Subcutaneous adipose tissue (tissue), 4 donors: Measurements from ENCODE around the gene HPN. TPM values are rescaled to one million over a fixed set of nuclear protein-coding genes. Genes with fewer than 3 reads are reported as not detected.

Source experiments
- total RNA-seq, 4 donors: library from RNA; depleted of rRNA; stranded (reverse); fragments of >200 nt; gene quantifications; one replicate each; pipeline ENCODE4 v1.1.0, GENCODE V29; 2016
- TF ChIP-seq, protein P1 (sequence below): fragments of 450-650 bp; IDR thresholded peaks from one replicate; pipeline ENCODE4 v1.5.1; 2016; ENCODE audit warnings: low read depth, mild to moderate bottlenecking, control low read depth, antibody characterized with exemption, moderate library complexity

HPN gene
- total RNA-seq, 4 donors from 2014 or later, result 0.17 to 3.8 (median 1.4) TPM

DNA sequence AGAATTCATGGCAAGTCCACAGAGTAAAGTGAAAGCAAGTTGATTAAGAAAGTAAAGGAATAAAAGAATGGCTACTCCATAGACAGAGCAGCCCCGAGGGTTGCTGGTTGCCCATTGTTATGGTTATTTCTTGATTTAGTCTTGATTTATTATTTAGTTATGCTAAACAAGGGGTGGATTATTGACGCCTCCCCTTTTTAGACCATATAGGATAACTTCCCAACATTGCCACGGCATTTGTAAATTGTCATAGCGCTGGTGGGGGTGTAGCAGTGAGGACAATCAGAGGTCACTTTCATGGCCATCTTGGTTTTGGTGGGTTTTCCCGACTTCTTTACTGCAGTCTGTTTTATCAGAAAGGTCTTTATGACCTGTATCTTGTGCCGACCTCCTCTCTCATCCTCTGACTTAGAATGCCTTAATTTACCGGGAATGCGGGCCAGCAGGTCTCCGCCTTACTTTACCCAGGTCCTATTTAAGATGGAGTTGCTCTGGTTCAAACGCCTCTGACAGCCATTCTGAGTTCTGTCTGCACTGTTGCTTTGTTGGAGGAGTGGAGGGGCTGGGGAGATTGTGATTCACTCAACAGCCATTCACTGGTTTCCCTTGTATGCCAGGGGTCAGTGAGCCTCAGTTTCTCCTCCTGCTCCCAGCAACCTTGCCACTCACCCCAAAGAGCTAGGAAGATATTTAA lies 27.6 kb downstream of the HPN start:
- TF ChIP-seq, protein P1, sequence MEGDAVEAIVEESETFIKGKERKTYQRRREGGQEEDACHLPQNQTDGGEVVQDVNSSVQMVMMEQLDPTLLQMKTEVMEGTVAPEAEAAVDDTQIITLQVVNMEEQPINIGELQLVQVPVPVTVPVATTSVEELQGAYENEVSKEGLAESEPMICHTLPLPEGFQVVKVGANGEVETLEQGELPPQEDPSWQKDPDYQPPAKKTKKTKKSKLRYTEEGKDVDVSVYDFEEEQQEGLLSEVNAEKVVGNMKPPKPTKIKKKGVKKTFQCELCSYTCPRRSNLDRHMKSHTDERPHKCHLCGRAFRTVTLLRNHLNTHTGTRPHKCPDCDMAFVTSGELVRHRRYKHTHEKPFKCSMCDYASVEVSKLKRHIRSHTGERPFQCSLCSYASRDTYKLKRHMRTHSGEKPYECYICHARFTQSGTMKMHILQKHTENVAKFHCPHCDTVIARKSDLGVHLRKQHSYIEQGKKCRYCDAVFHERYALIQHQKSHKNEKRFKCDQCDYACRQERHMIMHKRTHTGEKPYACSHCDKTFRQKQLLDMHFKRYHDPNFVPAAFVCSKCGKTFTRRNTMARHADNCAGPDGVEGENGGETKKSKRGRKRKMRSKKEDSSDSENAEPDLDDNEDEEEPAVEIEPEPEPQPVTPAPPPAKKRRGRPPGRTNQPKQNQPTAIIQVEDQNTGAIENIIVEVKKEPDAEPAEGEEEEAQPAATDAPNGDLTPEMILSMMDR, result no peak

- TF ChIP-seq, protein P1, result no peak
Observed at GRCh38 chr19:35069696-35070095, 28.2 kb downstream of the HPN start.

DNA sequence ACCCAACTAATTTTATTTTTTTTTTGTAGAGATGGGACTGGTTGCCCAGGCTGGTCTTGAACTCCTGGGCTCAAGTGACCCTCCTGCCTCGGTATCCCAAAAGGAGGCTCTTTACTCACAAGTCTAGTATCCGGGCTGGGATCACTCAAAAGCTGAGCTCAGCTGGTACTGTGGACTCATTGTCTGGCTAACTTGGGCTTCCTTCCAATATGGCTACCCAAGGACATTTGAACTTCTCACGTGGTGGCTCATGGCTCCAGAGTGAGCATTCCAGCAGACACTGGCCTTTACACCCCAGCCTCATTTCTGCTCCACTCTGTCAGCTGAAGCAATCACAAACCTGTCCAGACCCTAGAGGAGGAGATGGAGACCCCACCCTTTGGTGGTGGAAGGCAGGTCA lies 28.9 kb downstream of the HPN start:
- TF ChIP-seq, protein P1, result no peak

- TF ChIP-seq, protein P1, result no peak
Observed at GRCh38 chr19:35073516-35073915, 32.0 kb downstream of the HPN start.

GRCh38 chr19:35073941-35074340 lies 32.4 kb downstream of the HPN start:
- TF ChIP-seq, protein P1, result no peak

GRCh38 chr19:35074426-35075201 lies 33.1 kb downstream of the HPN start:
- TF ChIP-seq, protein P1, result no peak

- TF ChIP-seq, protein P1, result no peak
Observed at GRCh38 chr19:35075202-35076025, 33.9 kb downstream of the HPN start.
